HG02642 (cell line): ENCODE results near the gene COL2A1.
"Not testable (repeated sequence)": the region's sequence is repeated elsewhere in the genome, so short reads cannot be mapped to it uniquely, and the experiment has no call there.

Source experiments
- ATAC-seq: cut with Tn5 transposase; IDR thresholded peaks from one replicate; pipeline ENCODE4 v1.9.1; 2021; ENCODE audit warnings: mild to moderate bottlenecking; ENCODE audit not compliant: unreplicated experiment, poor library complexity

The COL2A1 gene

DNA sequence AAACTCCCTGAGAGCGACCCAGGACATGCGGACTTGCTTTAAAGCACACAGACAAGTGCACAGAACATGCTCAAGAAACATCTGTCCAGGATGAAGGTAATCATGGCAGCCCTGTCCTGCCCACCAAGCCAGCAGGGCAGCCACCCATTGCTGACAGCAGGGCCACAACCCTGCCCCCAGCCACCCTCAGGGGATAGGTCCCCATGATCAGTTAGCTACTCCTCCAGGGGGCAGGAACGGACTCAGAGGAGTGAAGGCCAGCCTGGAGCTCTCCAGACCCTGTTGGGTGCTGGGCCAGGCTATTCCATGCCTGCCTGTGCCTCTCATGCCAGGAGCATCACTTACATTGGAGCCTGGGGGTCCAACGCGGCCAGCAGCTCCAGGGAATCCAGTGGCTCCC is 25.1 kb downstream of the COL2A1 start:
- ATAC-seq, result no peak

DNA sequence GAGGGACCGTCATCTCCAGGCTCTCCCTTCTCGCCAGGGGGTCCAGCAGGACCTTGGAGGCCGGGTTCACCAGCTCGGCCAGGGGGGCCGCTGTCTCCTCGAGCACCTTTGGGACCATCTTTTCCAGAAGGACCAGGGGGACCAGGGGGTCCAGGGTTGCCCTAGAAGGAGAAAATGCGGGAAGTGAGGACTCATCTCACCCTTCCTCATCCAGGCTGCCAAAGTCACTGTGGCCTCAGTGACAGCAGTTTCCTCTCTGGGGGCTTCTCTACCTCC is 25.7 kb downstream of the COL2A1 start:
- ATAC-seq, result no peak

DNA sequence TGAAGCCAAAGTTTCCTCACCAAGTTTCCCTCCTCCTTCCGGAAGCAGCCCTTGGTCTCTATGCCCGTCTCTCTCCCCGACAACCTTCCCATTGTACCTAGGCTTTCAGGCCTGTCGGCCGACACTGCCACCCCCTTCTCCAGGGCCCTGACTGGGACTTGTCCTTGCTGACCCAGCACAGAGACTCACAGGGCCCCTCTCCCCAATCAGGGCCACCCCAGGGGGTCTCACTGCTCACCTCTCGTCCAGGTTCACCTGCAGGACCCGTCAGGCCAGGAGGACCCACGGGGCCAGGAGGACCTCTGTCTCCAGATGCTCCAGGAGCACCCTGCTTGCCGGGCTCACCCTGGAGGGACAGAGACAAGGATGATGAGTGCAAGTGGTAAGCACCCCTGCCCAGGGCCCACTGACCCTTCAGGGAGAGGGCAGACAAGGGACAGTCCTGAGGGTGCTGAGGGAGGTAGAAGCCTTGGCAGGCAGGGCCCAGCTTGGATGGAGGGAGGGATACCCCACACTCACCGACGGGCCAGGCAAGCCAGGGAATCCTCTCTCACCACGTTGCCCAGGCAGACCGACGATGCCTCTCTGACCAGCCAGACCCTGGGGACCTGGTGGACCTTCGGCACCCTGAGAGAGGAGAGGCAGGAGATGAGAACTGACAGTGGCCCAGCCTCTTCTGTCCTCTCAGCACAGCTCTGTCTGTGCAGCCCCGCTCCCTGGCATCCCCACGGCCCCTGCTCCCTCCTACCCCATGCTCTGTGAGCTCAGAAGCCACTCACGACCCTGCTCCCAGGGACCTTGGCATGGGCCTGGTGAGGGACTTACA is 26.3 kb downstream of the COL2A1 start:
- ATAC-seq, result no peak

DNA sequence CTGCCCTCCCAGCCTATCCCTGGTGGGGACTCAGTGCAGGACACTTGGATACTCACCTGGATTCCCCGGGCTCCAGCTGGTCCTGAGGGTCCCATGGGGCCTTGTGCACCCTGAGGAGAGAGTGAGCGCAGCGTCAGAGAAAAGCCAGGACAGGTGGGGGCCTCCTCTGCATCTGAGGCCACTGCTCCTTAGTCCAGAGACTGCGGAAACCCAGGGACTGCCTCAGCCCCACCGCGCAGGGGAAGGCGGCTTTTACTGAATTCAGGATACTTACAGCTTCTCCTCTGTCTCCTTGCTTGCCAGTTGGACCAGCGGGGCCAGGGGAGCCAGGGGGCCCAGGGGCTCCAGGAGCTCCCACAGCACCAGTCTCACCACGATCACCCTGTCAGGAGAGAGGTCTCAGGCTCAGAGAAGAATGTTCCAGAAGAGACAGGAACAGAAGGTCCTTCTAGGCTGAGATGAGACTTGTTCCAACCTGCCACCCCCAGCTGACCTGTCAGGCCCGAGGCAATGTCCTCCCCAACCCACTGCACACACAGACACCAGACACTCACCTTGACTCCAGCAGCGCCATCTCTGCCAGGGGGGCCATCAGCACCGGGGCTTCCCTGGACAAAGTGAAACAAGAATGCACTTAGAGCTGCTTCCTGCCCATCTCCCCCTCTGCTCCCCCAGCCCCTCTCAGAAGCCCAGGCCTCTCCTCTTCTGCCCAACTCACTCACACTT is 27.1 kb downstream of the COL2A1 start:
- ATAC-seq, result no peak

DNA sequence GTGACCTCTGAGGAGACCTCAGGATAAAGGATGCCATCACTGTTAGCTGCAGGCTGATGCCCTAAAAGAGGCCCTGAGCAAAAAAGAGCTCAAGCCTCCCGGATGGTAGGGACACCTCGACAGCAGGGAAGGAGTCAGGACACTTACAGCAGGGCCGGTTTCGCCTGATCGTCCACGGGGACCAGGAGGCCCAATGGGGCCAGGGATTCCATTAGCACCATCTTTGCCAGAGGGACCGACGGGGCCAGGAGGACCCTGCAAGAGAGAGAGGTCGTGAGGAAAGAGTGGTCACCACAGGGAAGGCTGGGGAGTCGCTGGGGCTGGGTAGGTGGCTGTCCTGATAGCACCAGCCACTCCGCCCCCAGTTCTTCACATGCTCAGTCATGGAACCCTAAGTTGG is 28.5 kb downstream of the COL2A1 start:
- no peak for ATAC-seq

DNA sequence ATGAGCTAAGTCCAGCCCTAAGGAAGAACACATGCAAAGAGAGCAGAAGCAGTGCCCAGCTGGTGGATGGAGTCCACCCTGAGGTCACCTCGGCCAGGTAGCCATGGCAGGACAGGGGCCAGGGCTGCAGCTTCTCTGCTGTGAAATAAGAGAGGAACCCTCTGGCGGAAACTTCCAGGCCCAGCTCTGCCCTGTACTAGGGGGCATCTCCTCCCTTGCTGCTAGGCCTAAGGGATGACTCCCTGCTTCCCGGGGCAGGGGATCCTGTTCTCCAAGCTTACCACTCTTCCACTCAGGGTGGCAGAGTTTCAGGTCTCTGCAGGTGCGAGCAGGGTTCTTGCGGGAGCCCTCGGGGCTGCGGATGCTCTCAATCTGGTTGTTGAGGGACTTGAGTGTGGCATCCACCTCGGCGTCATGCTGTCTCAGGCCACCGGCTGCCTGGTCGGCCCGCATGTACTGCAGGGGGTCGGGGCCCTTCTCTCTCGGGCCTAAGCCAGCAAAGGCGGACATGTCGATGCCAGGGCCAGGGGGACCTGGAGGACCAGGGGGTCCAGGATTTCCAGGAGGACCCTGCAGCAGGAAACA is 29.1 kb downstream of the COL2A1 start:
- no peak for ATAC-seq

DNA sequence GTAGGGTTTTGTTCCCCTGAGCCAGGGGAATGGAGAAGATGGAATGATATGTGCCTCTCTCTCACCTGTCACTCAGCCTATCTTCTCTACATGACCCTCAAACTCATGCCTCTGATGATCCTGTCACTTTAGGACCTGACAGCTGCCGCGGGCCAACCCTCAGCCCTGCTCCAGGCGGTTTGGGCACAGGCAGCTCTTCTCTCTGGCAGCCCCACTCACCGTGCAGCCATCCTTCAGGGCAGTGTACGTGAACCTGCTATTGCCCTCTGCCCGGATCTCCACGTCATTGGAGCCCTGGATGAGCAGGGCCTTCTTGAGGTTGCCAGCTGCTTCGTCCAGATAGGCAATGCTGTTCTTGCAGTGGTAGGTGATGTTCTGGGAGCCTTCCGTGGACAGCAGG is 30.4 kb downstream of the COL2A1 start:
- ATAC-seq, result no peak

DNA sequence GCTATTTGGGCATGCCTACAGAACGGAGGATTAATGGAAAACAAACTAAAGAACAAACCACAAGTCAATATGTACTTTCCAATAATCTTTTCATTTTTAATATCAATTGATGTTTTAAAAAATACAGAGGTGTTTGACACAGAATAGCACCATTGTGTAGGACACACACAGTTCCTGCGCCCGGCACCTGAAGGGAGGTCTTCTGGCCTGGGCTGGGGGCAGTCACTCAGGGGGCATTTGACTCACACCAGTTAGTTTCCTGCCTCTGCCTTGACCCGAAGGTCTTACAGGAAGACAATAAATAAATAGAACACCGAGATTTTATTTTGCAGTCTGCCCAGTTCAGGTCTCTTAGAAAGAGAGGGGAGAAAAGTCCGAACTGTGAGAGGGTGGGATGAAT is 31.4 kb downstream of the COL2A1 start:
- no peak for ATAC-seq

DNA sequence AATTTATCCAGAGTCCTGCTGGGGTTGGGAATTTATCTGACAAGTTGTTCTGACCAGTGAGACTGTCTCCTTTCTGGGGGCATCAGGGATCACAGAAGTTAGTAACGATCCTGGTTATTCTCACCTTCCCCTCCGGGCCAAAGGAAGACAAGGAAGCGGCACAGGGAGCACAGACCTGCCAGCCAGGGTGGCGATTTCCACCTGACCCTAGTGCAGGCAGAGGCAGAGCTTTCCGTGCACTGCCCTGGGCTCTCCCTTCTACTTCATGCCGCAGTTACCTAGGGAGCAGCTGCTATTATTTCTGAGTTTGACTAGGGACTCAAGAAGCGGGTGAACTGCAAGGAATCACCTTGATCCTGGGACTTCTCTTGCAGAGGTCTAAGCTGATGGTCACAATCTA is 33.4 kb downstream of the COL2A1 start:
- no peak for ATAC-seq

DNA sequence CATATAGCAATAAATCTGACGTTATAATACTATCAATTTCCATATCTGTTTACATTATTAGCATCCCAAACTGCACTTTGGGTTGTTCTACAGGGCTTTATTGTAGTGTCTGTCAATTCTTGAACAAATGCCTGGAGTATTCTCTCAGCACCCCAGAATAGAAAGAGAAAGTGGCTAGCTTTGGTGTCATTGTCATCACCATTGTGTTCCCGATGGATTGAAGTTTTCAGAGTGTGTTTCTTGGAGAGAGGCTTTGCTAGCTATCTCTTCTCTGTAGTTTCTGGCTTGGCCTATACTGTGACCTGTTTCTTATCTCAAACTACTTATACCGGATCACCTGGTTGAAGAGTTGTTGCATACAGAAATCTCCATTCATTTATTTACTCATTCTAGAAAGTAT is 34.4 kb downstream of the COL2A1 start:
- ATAC-seq, result no peak

DNA sequence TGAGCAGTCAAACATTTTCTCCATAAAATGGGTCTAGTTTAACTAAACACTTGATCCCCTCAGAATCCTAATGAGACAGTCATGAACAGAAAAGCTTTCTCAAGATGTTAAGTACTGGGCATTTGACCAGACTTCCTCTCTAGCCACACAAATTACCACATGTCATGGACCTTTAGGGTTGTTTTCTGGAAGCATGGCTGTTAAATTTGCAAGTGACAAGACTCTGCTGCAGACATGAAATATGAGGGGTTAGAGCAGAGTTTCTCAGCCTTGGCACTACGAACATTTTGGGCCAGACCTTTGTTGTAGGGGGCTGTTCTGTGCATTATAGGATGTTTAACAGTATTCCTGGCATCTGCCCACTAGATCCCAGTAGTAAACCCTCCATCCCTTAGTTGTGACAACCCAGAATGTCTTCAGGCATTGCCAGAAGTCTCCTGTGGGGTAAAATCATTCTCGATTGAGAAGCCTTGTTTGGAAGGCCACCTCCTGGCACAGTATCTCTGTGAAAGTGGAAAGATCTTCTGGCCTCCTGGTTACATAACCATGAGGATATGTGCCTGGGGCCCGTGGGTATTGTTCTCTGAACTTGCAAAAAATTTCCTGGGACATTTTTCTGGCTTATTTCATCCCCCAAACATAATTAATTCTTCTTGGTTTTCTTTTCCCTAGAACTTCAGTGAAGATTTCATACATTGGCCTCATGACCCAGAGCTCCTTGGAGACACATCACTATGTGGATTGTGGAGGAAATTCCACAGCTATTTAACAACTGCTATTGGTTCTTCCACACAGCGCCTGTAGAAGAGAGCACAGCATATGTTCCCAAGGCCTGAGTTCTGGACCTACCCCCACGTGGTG is 36.6 kb downstream of the COL2A1 start:
- no peak for ATAC-seq

DNA sequence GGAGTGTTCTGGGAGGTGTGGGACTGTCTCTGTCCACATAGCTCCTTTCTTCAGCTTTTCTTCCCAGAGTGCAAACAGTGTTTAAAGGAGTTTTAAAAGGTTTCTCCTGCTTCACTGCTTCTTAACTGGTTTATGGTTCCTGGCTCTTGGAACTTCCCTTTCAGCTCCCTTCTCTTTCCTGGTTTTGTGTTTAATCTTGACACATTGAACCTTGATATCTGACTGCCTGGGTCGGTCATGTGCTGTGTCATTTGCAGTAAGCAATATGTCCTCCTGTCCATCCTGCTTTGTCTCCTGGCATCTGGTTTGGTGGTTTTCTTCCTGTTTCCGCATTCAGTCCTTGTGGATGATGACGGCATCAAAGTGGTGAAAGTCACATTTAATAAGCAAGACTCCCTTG is 38.7 kb downstream of the COL2A1 start:
- ATAC-seq, result no peak

DNA sequence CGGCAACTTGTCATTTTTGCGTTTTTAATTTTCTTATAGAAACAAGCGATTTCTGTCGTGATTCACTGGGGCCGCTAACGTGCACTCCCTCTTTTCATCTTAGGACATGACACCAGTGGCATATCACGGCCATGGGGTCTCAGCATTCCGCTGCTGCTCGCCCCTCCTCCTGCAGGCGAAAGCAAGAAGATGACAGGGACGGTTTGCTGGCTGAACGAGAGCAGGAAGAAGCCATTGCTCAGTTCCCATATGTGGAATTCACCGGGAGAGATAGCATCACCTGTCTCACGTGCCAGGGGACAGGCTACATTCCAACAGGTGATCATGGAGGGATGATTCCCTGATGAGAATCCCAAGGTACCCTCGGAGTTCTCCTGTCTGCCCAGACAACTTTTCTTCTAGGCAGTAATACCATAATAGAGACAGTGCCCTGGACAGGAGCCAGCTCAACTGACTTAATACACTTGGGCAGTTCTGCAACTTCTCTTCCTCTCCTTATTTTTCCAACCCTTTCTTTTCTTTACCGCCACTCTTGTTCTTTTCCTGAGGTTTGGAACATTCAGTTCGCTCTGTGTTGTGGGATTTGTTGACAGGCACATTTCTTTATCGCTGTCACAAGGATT is 40.1 kb downstream of the COL2A1 start:
- ATAC-seq, result no peak

DNA sequence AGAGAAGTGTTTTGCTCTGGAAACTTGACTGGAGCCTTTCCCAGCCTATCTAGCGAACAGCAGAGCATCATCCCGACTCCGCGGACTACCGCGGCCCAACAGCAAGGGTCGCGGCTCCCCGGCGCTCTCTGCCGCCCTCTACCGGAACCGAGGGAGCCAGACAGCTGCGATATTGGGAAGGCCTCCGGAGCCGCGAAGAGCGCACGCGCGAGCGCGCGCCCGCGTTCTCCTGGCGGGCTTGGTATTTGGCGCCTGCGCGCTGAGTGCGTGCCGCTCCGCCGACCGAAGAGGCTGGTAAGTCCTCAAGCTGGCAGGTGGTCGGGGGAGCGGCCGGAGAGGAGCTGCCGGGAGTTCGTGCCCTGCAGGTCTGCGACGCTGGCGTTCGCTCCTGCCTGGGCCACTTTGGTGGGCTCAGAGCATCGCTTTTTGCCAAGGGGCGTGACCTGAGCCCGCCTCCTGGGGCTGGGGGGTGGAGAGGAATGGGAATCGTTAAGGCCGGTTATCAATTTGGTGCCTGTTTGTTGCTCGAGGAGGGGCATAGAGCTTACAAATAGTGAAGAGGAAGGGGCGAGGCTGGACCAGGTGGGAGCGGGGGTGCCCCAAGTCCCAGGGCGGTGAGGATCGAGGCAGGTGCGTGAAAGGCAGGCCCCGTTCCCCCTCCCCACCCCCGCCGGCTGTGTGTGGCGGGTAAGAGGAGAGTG is 40.8 kb downstream of the COL2A1 start, which contains the start of gene TMEM106C:
TMEM106C (plus strand) TSS at position 257 of the 701 bp plus-strand sequence. CDS start 641 bp downstream, outside the sequence.
- peak; percentile 96 for ATAC-seq

DNA sequence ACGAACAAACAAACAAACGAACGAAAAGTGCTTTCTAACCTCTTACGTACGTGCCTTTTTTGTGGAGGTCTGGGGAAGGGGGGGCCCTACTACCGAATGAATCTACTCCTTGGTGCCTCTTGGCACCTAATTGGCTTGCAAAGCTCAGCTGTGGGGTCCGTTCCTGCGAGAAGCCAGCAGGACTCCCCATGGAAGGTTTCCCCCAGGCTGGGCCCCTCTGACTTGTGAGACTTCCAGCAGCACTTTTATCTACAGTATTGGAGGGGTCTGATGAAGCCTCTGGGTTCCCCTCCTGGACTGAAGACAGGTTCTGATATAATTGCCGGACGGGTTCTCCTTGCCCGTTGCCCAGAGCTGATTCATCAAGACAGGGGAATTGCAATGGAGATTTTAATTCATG is 42.1 kb downstream of the COL2A1 start:
- ATAC-seq, result no peak

DNA sequence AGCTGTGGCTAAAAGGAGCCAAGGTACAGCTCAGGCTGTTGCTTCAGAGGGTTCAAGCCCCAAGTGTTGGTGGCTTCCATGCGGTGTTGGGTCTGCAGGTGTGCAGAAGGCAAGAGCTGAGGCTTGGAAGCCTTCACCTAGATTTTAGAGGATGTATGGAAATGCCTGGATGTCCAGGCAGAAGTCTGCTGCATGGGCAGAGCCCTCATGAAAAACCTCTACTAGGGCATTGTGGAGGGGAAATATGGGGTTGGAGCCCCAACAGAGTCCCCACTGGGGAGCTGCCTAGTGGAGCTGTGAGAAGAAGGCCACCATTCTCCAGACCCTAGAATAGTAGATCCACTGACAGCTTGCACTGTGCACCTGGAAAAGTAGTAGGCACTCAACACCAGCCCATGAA is 46.6 kb downstream of the COL2A1 start:
- not testable (repeated sequence) for ATAC-seq

DNA sequence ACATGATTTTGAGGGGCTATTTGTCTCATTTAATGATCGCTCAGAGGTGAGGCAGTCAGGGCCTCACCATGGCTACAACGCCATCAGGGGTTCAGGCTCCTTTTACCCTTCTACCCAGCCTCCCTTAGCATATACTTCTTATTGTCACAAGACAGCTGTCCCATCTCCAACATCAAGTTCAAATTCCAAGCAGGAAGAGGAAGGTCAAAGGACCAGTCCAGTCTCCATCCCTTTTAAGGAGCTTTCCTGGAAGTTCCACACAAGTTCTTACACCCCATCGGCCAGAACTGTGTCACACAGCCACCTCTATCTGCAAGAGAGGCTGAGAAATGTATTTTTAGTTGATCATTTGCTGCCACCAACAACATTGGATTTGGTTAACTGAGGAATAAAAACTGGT is 49.2 kb downstream of the COL2A1 start:
- no peak for ATAC-seq

DNA sequence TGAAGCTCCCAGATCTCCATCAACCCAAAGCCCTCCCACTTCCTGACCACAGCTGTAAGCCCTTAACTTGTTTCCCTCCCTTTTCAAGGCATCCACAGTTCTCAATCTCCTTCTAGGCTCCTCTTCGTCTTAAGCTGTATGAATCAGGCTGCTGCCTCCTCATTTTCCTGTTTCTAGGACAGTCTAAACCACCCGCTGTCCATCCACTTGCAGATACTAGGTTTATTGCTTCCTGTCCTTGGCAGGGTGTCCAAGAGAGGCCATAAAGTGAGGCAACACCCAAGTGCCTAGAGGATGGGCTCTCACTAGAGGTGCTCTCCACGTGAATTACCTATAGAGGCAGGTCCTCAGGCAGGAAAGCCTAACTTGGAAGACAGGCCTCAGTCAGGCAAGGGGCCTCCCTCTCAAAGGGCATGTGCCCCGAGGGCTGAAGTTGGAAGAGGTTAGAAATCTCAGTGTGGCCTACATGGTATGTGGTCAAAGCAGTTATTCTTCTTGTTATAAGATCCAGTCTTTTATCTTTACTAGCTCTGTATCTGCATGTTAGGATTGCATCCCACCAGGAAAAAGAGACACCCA is 49.7 kb downstream of the COL2A1 start:
- ATAC-seq, result no peak

DNA sequence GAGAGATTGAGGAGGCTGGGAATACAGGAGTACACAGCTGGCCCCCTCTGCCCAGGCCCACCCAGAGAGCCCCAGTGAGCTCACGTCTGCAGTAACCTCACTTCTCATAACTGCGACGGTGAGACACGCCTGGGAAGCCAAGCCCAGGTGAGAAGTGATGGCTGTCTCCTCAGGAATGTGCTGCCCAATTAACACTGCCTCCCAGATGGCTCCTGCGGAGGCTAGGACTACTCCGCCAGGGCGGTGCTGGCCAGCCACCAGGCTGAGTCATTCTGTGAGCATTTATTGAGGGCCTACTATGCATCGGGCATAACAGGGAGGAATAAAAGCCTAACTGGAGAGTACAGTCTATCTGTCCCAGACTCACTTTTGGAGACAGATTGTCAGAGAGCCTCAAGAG is 50.2 kb downstream of the COL2A1 start:
- no peak for ATAC-seq
